ENCODE measurements around the gene H2AZ2. TPM values are rescaled to one million over a fixed set of nuclear protein-coding genes. Genes with fewer than 3 reads are reported as not detected.
"Not testable (repeated sequence)": the region's sequence is repeated elsewhere in the genome, so short reads cannot be mapped to it uniquely, and the experiment has no call there.

The H2AZ2 gene
- polyA plus RNA-seq, 3 donors = 250 to 260 (median 259) TPM

DNA sequence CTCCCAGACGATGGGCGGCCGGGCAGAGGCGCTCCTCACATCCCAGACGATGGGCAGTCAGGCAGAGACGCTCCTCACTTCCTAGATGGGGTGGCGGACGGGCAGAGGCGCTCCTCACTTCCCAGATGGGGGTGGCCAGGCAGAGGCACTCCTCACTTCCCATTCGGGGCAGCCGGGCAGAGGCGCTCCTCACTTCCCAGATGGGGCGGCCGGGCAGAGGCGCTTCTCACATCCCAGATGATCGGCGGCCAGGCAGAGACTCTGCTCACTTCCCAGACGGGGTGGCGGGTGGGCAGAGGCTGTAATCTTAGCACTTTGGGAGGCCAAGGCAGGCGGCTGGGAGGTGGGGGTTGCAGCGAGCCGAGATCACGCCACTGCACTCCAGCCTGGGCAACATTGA lies 24.0 kb upstream of the H2AZ2 start:
- not testable (repeated sequence) for DNase-seq (ENCODE audit: low read depth in 3 of 3, low spot score in 2 of 3)

DNA sequence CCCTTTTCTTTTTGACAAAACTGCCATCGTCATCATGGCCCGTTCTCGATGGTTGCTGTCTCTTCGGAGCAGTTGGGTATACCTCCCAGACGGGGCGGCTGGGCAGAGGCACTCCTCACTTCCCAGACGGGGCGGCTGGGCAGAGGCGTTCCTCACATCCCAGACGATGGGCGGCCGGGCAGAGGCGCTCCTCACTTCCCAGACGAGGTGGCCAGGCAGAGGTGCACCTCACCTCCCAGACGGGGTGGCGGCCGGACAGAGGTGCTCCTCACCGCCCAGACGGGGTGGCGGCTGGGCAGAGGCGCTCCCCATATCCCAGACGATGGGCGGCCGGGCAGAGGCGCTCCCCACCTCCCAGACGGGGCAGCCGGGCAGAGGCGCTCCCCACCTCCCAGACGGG lies 22.9 kb upstream of the H2AZ2 start:
- not testable (repeated sequence) for DNase-seq (ENCODE audit: low read depth in 3 of 3, low spot score in 2 of 3)

DNA sequence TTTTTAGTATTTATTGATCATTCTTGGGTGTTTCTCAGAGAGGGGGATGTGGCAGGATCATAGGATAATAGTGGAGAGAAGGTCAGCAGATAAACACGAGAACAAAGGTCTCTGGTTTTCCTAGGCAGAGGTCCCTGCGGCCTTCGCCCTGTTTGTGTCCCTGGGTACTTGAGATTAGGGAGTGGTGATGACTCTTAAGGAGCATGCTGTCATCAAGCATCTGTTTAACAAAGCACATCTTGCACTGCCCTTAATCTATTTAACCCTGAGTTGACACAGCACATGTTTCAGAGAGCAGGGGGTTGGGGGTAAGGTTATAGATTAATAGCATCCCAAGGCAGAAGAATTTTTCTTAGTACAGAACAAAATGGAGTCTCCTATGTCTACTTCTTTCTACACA lies 22.4 kb upstream of the H2AZ2 start:
- not testable (repeated sequence) for DNase-seq (ENCODE audit: low read depth in 3 of 3, low spot score in 2 of 3)

DNA sequence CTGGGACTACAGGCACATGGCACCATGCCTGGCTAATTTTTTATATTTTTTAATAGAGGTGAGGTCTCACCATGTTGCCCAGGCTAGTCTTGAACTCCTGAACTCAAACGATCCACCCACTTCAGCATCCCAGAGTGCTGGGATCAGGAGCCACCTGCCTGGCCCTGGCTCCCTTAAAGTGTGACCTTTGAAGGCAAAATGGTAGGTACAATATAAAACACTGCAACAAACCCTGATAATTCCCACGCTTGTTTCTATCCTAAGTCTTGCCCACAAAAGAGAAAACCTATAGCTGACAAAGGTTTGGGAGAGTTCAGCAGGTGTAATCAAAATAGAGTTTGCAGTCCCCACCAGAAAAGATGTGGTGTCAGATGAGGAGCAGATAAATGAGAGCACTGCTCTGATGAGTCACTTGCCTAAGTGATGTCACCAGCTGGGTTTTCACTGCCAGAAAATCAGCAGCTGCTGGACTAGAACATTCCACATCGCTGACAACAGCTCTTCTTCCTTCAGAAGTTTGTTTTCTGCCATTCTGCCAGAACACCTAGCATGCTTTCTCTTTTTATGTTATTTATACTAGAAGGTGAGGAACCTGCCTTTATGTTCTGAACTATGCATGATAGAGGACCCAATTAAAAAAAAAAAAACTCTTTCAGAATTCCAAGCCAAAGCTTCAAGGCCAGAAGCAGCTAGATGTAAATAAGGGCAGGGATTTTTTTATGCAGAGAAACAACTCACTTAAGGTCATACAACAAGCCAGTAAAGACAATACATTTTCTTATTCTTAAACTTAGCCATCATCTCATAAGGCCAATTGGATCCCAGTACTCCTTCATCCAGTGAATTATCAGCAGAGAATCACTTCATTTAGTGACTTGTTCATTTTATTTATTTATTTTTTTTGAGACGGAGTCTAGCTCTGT lies 19.4 kb upstream of the H2AZ2 start:
- no peak for DNase-seq (ENCODE audit: low read depth in 3 of 3, low spot score in 2 of 3)

DNA sequence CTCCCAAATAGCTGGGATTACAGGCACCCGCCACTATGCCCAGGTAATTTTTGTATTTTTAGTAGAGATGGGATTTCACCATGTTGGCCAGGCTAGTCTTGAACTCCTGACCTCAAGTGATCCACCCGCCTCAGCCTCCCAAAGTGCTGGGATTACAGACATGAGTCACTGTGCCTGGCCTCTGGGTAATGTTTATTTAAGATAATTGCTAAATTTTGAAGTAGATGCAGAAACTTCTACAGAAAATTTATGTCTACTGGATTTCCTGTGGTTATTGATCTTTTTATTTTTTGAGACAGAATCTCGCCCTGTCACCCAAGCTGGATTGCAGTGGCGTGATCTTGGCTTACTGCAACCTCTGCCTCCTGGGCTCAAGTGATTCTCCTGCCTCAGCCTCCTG lies 14.1 kb upstream of the H2AZ2 start:
- DNase-seq (ENCODE audit: low read depth in 3 of 3, low spot score in 2 of 3) = not testable (repeated sequence)

DNA sequence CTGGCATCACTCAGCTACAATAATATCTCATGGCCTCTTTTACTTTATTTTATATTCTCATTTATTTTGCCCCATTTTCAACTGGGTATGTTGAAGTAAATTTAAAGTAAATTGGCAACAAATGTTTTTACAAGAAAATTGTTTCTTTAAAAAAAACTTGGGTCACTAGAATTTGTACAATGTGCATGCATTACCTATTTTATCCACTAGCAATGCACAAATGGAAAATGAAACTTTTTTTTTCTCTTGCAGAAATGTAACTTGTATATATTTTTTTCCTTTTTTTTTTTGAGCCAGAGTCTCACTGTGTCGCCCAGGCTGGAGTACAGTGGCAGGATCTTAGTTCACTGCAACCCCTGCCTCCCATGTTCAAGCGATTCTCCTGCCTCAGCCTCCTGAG lies 10.3 kb upstream of the H2AZ2 start:
- DNase-seq (ENCODE audit: low read depth in 3 of 3, low spot score in 2 of 3) = no peak

DNA sequence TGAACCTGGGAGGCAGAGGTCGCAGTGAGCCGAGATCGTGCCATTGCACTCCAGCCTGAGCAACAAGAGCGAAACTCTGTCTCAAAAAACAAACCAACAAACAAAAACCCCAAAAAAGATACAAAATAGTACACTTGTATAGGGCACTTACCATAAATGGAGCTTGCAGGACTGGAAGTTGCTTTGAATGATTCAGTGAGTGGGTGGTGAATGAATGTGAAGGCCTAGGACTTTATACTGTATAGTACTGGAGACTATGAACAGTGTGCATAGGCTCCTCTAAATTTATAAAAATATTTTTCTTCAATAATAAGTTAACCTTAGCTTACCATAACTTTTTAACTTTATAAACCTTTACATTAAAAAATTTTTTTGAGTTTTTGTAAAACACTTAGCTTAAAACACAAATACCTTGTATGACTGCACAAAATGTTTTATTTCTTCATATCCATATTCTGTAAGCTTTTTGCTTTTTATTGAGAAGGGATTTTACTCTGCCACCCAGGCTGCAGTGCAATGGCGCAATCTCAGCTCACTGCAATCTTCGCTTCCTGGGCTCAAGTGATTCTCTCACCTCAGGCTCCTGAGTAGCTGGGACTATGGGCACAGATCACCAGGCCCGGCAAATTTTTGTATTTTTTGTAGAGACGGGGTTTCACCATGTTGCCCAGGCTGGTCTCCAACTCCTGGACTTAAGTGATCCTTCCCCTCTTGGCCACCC lies 6.9 kb upstream of the H2AZ2 start:
- no peak for DNase-seq (ENCODE audit: low read depth in 3 of 3, low spot score in 2 of 3)

DNA sequence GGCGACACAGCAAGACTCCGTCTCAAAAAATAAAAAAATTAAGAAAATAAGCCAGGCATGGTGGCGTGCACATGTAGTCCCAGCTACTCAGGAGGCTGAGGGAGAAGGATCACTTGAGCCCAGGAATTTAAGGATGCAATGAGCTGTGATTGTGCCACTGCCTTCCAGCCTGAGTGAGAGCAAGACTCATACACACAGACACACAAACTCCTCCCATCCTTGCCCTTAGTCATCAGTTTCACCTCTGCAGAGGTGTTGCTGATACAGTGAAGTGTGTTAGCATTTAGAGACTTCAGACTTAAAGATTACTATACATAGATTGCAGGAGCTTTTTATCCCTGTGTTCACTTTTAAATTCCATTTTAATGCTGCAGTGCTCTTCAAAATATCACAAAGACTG lies 5.5 kb upstream of the H2AZ2 start:
- no peak for DNase-seq (ENCODE audit: low read depth in 3 of 3, low spot score in 2 of 3)

DNA sequence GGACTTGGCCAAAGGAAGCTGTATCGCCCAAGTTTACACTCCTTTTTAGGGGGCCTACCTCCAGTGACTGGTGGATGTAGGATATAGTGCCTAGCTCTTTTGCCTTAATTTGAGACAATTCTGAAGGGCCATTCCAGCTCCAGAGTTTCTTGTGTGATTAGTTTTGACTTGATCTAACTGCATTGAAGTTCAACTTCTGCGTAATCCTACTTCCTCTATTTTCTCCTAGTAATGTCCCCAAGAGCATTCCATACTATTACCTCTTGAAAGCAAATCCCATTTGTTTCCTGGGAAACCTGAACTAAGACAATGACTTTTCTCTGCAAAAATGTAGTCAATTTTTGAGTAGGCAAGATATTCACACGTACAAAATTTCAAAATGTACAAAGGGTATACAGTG lies 4.7 kb upstream of the H2AZ2 start:
- no peak for DNase-seq (ENCODE audit: low read depth in 3 of 3, low spot score in 2 of 3)

DNA sequence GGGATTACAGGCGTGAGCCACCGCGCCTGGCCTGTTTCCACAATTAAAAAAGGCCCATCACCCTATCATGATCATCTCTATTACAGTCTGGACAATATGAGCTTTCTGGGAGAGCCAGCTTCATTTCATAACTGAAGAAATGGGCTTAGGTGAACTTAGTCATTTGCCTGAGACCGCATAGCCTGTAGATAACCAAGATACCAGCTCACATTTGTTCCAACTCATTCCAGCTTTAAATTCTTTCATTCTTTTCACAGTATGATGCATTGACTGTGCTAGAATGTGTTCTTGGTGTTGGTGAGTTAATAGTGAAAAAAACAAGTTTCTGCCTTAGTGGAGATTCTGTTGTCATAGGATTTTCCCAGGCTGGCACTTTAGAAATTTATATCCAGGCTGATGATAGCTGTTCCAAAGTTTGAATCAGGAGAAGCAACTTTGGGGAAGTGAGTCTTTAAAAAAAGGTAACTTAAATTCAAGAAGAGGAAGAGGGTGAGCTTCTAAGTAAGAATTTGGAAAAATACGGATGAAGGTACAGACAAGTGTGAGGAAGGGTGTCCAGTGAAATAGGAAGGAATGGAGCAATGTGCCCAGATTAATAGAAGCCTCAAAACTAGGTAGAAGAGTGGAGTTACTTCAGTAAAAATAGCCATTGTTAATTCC lies 2.1 kb upstream of the H2AZ2 start:
- no peak for DNase-seq (ENCODE audit: low read depth in 3 of 3, low spot score in 2 of 3)

DNA sequence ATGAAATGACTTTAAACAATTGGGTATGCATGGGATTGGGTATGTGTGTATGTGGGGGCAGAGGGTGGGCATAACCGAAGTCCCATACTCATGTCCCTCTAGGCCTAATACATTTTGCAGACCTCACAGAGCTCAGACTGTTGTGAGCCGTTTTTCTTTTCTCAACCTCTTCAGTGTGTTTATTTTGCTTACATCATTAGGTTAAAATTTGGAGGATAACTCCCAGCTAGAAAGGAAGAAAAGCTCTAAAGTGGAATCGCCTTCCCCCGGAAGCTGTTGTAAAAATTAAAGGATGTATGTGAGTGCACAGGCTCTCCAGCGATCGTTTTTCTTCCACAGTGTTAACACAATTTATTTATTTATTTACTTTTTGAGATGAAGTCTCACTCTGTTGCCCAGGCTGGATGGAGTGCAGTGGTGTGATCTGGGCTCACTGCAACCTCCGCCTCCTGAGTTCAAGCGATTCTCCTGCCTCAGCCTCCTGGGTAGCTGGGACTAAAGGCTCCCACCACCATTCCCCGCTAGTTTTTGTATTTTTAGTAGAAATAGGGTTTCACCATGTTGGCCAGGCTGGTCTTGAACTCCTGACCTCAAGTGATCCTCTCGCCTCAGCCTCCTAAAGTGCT lies 1.5 kb upstream of the H2AZ2 start:
- no peak for DNase-seq (ENCODE audit: low read depth in 3 of 3, low spot score in 2 of 3)

DNA sequence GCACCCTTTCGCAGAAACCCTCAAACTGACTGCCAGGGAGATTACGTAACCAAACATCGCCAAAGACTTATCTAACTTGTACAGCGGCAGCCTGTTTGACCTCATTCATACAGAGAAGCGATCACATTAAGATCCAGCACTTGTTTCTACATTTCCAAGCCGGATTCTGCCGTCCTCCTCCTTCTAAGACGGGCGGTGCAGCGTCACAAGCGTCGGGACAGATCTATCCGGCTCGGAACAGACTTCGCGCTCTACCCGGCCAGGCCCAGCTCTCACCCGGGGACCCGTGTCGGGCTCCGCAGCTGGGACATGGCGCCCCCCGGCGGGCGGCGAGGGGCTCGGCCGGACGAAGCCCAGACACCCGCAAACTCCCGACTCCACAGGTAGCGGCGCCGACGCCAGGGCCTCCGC lies 373 bp downstream of the H2AZ2 start:
- peak in 2 of 3 donors; percentile 81 to 84 for DNase-seq (ENCODE audit: low read depth in 3 of 3, low spot score in 2 of 3)

DNA sequence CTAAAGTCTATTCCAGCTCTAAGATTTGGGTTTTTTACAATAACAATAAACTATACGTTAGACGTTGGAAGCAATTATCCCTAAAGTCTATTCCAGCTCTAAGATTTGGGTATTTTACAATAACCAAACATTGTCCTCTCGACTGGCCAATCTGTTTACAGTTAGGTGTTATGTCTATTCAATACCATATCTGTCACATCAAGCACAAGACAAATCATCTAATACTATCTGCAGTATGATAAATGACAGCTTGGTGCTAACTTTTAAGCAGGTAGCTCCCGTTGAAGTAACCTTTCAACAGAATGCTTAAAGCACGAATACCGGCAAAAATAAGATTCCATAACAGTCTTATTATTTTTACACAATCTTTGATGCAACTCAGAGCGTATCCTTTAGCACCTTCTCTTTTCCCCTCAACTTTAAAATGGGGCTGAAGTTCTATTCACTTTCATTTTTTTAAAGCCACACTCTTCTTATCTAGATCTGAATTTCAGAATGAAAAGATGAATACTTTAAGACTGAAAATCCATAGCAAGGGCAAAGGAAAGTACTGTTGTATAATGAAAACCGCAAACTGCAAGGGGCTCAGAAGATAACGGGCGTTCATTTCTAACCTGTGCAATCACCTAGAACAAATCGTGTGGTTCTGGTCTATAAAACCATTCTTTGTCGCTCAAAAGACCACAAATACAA lies 925 bp downstream of the H2AZ2 start:
- no peak for DNase-seq (ENCODE audit: low read depth in 3 of 3, low spot score in 2 of 3)

DNA sequence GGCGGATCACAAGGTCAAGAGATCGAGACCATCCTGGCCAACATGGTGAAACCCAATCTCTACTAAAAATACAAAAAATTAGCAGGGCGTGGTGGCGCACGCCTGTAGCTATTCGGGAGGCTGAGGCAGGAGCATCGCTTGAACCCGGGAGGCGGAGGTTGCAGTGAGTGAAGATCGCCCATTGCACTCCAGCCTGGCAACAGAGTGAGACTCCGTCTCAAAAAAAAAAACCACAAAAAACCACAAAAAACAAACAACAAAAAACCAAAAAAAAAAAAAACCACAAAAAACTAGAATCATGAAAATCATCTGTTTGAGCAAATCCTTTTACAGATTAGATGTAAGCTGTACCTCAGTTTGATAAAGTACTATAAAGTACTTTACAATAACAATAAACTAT lies 1.5 kb downstream of the H2AZ2 start:
- DNase-seq (ENCODE audit: low read depth in 3 of 3, low spot score in 2 of 3) = not testable (repeated sequence)

DNA sequence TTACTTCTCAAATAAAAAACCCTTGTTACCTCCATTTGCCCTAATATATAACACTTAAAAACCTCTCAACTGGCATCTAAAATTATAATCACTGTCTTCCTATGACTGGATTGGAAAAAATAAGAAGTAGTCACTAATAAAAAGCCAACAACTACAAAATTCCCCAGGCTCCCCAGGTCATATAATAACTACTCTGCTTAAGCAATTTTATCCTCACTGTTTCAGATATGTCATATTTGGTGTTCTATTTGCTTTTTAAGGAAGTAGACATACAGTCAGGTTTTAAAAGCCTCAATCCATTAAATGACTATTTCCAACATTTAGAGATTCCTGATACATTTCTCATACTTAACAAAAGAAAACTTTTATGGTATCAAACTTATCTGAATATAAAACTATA lies 2.4 kb downstream of the H2AZ2 start:
- no peak for DNase-seq (ENCODE audit: low read depth in 3 of 3, low spot score in 2 of 3)

DNA sequence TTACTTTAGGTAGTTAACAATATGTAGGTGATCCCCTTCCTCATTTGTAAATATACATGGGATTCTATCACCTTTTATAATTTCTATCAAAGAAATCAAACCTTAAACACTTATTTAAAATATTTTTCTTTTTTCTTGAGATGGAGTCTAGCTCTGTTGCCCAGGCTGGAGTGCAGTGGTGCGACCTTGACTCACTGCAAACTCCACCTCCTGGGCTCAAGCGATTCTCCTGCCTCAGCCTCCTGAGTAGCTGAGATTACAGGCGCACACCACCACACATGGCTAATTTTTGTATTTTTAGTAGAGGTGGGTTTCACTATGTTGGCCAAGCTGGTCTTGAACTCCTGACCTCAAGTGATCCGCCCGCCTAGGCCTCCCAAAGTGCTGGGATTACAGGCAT lies 4.4 kb downstream of the H2AZ2 start:
- DNase-seq (ENCODE audit: low read depth in 3 of 3, low spot score in 2 of 3) = not testable (repeated sequence)

DNA sequence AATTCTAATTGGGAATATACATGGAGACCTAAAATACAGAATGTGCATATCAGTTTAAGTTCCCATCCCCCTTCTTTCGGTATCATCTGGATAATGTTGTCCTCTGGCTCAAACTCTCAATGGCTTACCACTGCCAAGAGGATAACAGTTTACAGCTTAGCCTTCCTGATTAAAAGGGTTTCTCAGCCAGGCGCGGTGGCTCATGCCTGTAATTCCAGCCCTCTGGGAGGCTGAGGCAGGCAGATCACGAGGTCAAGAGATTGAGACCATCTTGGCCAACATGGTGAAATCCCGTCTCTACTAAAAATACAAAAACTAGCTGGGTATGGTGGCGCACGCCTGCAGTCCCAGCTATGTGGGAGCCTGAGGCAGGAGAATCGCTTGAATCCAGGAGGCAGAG lies 5.2 kb downstream of the H2AZ2 start:
- DNase-seq (ENCODE audit: low read depth in 3 of 3, low spot score in 2 of 3) = not testable (repeated sequence)

DNA sequence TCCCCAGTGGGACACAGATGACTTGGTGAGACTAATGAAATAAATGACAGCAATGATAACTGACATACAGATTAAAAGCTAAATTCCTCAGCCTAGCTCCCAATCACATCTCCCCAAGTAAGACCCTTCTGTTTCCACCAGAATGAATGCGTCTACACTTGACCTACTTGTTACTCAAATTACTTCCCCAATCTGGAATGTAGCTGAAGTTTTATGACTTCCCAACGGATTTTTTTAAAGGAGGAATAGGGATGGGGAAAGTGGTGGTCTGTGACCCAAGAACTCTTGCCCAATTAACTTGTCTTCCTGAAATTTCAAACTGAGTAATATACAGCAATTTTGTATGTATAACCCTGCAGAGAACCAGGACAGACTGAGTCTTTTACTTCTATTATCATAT lies 9.1 kb downstream of the H2AZ2 start:
- DNase-seq (ENCODE audit: low read depth in 3 of 3, low spot score in 2 of 3) = no peak

DNA sequence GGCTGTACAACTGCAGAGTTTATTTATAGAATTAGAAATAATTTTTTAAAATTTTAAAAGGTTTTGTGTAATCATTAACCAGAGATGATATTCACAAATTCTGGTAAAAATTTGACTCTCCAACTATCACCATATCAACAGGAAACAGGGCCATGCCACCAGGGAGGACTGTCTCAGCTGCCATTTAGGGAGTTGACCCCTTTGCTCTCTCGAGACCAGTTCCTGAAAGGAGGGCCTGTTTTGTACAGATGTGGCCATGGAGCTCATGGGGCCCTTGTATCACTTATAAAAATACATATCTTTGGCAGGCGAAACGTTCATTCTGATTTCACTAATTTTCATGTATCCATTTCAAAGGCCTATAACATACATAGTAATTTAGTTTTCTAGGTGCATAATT lies 20.3 kb downstream of the H2AZ2 start:
- no peak for DNase-seq (ENCODE audit: low read depth in 3 of 3, low spot score in 2 of 3)

DNA sequence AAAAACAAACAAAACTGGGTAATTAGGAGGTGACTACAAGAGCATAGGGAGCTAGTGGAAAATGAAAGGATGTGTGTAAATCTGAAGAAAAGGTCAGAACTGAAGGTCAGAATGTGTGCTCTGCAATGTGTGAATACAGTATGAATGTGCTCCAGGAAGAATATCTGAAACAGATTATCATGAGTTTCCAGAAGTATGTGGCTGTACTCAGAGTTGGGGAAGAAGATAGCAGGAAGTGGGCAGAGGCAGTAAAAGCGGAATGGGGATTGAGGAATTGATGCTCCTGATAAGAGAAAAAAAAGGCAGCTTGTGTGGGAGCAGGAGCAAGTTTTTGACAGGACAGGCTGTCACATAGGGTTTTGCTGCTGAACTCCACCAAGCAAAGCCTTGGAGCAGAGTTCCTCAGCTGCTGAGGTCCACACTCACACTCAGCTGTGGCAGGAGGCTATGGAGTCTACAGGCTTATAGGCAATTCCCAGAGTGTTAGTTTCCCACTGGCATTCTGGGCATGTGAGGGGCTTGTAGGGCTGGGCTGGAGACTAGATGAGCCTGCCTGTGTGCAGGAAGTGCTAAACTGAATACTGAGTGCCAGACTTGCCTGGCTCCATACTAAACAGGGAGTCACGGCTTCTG lies 22.9 kb downstream of the H2AZ2 start:
- no peak for DNase-seq (ENCODE audit: low read depth in 3 of 3, low spot score in 2 of 3)
